Measurements from ENCODE around the gene PCDHB3.
A peak's percentile ranks its signal among the peaks of the same experiment; 100 is the strongest.
"Not testable (repeated sequence)": the region's sequence is repeated elsewhere in the genome, so short reads cannot be mapped to it uniquely, and the experiment has no call there.

PCDHB3 gene

GRCh38 chr5:141100243-141100805 is at the start of gene PCDHB3:
Gene PCDHB3 (plus strand): TSS chr5:141100473. CDS start chr5:141100650, 177 bp downstream.
- peak; percentile 72 for DNase-seq (ENCODE audit: low spot score)

- DNase-seq (ENCODE audit: low spot score) = peak; percentile 13
Measured at GRCh38 chr5:141050622-141051520, 49.4 kb upstream of the PCDHB3 start, which contains the start of gene PCDHB1. Gene PCDHB1 (plus strand): TSS chr5:141051374. CDS start chr5:141051471, 97 bp downstream.

DNA sequence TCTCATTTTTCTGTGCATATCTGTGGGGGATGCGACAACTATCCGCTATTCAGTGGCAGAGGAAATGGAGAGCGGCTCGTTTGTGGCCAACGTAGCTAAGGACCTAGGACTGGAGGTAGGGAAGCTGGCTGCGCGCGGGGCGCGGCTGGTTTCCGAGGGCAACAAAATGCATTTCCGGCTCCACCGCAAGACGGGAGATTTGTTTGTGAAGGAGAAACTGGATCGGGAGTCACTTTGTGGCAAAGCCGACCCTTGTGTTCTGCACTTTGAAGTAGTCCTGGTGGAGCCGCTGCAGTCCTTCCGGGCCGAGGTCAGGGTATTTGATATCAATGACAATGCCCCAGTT is 48.8 kb upstream of the PCDHB3 start:
- peak; percentile 8 for DNase-seq (ENCODE audit: low spot score)

DNA sequence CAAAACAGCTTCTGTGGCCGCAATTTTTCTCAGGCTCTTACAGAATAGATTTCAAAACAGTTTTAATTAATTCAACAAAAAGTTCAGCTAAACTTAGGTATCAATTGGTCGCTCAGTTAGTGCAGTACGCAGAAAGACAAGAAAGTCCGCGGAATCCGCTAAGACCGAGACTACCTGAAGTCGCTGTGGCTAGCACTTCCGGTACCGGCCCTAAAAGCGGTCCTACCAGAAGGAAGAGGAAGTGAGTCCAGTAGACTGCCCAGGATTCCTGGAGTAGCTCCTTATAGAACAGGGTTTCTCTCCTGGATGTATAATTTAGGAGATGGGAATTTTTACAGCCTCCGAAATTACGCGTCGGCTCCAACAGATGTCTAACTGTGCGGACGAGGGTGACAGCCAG is 22.4 kb upstream of the PCDHB3 start:
- no peak for DNase-seq (ENCODE audit: low spot score)

- DNase-seq (ENCODE audit: low spot score) = no peak
Measured at GRCh38 chr5:141082228-141082627, 18.0 kb upstream of the PCDHB3 start.

DNA sequence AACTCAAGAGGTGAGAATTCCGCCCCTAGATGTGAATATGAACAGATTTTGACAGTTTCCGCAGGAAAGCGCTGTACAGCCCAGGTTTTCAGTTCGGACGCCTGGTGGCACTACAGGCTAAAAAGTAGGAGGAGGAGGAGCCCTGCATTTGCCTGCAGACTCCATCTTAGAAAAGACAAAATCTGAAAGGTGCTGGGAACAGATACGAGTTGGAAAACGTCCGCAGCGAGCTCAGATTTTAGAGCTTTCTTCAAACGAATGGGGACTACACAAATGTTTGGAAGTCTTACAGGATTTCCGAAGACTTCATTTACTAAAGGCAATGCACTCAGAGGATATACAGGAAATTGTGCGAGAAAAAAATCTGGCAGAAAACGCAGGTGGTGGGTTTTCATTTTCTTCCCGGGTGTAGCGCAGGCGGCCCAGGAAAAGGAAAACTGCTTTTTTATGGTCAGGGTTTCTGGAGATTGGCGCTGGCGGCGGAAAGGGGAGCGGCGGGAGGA is 15.7 kb upstream of the PCDHB3 start:
- DNase-seq (ENCODE audit: low spot score) = peak; percentile 78

DNA sequence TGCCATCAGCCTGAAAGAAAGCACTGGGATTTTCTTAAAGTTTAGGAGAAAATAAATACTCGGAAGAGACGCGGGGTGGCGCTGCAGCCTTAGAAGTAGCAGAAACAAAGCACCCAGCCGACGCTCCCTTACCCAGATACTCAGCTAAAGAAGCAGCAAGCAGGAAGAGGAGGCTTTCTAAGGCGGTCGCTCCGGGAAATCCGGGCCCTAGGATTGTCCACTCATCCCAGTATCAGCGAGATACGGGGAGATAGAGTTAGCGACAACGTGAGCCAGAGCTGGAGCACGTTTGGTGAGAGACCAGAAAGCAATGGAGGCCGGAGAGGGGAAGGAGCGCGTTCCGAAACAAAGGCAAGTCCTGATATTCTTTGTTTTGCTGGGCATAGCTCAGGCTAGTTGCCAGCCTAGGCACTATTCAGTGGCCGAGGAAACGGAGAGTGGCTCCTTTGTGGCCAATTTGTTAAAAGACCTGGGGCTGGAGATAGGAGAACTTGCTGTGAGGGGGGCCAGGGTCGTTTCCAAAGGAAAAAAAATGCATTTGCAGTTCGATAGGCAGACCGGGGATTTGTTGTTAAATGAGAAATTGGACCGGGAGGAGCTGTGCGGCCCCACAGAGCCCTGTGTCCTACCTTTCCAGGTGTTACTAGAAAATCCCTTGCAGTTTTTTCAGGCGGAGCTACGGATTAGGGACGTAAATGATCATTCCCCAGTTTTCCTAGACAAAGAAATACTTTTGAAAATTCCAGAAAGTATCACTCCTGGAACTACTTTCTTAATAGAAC is 5.6 kb upstream of the PCDHB3 start, which contains the start of gene PCDHB2:
Gene PCDHB2, plus strand, starts transcription at position 135 of the 782 bp plus-strand sequence. Its CDS starts 176 bp downstream, at position 311.
- DNase-seq (ENCODE audit: low spot score) = peak; percentile 54

GRCh38 chr5:141095263-141095641 is 5.0 kb upstream of the PCDHB3 start:
- DNase-seq (ENCODE audit: low spot score) = no peak

- not testable (repeated sequence) for DNase-seq (ENCODE audit: low spot score)
Measured at GRCh38 chr5:141096181-141096580, 4.1 kb upstream of the PCDHB3 start.

DNA sequence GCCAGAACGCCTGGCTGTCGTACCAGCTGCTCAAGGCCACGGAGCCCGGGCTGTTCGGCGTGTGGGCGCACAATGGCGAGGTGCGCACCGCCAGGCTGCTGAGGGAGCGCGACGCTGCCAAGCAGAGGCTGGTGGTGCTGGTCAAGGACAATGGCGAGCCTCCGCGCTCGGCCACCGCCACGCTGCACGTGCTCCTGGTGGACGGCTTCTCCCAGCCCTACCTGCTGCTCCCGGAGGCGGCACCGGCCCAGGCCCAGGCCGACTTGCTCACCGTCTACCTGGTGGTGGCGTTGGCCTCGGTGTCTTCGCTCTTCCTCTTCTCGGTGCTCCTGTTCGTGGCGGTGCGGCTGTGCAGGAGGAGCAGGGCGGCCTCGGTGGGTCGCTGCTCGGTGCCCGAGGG is 3.7 kb upstream of the PCDHB3 start:
- DNase-seq (ENCODE audit: low spot score) = not testable (repeated sequence)

GRCh38 chr5:141101059-141101458 is 786 bp downstream of the PCDHB3 start:
- DNase-seq (ENCODE audit: low spot score) = no peak

DNA sequence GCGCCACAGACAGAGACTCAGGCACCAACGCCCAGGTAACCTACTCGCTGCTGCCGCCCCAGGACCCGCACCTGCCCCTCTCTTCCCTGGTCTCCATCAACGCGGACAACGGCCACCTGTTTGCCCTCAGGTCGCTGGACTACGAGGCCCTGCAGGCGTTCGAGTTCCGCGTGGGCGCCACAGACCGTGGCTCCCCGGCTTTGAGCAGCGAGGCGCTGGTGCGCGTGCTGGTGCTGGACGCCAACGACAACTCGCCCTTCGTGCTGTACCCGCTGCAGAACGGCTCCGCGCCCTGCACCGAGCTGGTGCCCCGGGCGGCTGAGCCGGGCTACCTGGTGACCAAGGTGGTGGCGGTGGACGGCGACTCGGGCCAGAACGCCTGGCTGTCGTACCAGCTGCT is 1.8 kb downstream of the PCDHB3 start:
- not testable (repeated sequence) for DNase-seq (ENCODE audit: low spot score)

DNA sequence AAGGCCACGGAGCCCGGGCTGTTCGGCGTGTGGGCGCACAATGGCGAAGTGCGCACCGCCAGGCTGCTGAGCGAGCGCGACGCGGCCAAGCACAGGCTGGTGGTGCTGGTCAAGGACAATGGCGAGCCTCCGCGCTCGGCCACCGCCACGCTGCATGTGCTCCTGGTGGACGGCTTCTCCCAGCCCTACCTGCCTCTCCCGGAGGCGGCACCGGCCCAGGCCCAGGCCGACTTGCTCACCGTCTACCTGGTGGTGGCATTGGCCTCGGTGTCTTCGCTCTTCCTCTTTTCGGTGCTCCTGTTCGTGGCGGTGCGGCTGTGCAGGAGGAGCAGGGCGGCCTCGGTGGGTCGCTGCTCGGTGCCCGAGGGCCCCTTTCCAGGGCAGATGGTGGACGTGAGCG is 2.2 kb downstream of the PCDHB3 start:
- DNase-seq (ENCODE audit: low spot score) = not testable (repeated sequence)

- no peak for DNase-seq (ENCODE audit: low spot score)
Measured at GRCh38 chr5:141105350-141105749, 5.1 kb downstream of the PCDHB3 start.

DNA sequence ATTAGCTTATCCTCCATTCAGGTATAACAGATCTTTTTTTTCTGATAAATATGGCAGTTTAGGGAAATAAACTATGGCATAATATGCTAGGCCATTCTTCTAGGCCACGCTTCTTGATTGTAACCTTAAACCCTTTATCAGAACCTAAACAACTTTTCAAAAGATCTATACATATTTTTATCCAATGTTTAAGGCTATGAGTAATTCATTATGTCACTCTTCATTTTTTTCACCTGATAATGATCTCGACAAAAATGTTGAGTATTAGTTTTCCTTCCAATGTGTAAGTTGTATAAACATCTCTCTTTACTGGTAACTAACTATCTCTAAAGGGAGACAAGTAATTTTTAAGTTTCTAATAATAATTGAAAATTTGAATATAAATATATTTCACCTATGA is 19.0 kb downstream of the PCDHB3 start:
- no peak for DNase-seq (ENCODE audit: low spot score)

DNA sequence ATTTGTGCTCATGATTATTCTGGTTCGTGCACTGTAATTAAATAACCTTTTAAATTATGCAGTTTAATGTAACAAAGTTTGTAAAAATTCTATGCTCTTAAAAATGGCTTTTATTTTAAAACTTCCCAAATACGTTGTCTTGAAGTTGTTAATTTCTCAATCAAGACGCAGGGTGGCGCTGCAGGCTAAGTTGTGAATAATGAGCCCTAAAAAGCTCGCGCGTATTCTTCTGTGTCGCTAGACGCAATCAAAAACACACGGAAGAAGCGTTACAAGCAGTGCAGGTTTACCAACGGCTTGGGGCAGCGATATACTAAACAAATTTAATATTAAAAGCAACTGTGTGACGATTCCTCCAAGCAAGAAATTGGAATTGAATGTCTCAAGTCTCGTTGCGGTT is 21.3 kb downstream of the PCDHB3 start, which contains the start of gene PCDHB4:
Gene PCDHB4, plus strand, starts transcription at position 256 of the 400 bp plus-strand sequence. CDS start 181 bp downstream, outside the sequence.
- DNase-seq (ENCODE audit: low spot score) = peak; percentile 14

DNA sequence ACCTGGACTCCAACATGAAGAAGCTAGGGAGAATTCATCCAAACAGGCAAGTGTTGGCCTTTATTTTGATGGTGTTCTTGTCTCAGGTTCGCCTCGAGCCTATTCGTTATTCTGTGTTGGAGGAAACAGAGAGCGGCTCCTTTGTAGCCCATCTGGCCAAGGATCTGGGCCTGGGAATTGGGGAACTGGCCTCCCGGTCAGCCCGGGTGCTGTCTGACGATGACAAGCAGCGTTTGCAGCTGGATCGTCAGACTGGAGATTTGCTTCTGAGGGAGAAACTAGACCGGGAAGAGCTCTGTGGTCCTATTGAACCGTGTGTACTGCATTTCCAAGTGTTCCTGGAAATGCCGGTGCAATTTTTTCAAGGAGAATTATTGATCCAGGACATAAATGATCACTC is 21.7 kb downstream of the PCDHB3 start:
- DNase-seq (ENCODE audit: low spot score) = peak; percentile 14

GRCh38 chr5:141123396-141124135 is 23.3 kb downstream of the PCDHB3 start:
- not testable (repeated sequence) for DNase-seq (ENCODE audit: low spot score)

GRCh38 chr5:141127305-141127704 is 27.0 kb downstream of the PCDHB3 start:
- no peak for DNase-seq (ENCODE audit: low spot score)

DNA sequence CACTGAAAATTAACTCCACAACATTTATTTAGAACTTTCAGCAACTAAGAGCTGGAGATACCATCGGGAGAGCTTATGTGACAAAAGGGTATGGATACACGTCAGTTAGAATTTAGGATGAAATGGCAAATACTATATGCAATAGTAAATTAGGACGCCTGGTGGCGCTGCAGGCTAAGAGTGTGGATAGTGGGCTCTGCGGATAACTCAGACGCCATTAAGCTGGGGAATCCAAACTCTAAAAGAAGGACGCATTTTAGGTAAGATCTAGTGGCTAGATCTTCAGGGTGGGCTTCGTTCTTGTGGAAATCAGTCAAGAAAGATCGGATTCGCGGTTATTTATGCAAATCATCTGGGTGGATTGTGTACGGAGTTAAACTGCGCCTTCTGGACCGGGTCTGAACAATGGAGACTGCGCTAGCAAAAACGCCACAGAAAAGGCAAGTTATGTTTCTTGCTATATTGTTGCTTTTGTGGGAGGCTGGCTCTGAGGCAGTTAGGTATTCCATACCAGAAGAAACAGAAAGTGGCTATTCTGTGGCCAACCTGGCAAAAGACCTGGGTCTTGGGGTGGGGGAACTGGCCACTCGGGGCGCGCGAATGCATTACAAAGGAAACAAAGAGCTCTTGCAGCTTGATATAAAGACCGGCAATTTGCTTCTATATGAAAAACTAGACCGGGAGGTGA is 34.9 kb downstream of the PCDHB3 start, which contains the start of gene PCDHB5:
Gene PCDHB5, plus strand, starts transcription at position 177 of the 688 bp plus-strand sequence. Its CDS starts 229 bp downstream, at position 406.
- DNase-seq (ENCODE audit: low spot score) = peak; percentile 53
